ENCODE data around the gene SORD.
"Not testable (repeated sequence)": the region's sequence is repeated elsewhere in the genome, so short reads cannot be mapped to it uniquely, and the experiment has no call there.

Gene SORD

GRCh38 chr15:45069942-45070360 is 47.0 kb downstream of the SORD start:
- DNase-seq: not testable (repeated sequence)

- not testable (repeated sequence) for DNase-seq
These were observed 50.6 kb downstream of the SORD start for GRCh38 chr15:45073602-45074001.

GRCh38 chr15:45075440-45076320 is 52.7 kb downstream of the SORD start:
- not testable (repeated sequence) for DNase-seq

GRCh38 chr15:45077391-45077790 is 54.4 kb downstream of the SORD start:
- not testable (repeated sequence) for DNase-seq

- DNase-seq: not testable (repeated sequence)
These were observed 56.2 kb downstream of the SORD start for GRCh38 chr15:45079201-45079600.

GRCh38 chr15:45079628-45080246 is 56.7 kb downstream of the SORD start:
- DNase-seq: not testable (repeated sequence)

GRCh38 chr15:45080593-45080992 is 57.6 kb downstream of the SORD start:
- not testable (repeated sequence) for DNase-seq

- DNase-seq: not testable (repeated sequence)
These were observed 59.4 kb downstream of the SORD start for GRCh38 chr15:45082412-45082811.

GRCh38 chr15:45083223-45083622 is 60.2 kb downstream of the SORD start:
- no peak for DNase-seq

GRCh38 chr15:45084163-45084562 is 61.2 kb downstream of the SORD start:
- no peak for DNase-seq

GRCh38 chr15:45087513-45087912 is 64.5 kb downstream of the SORD start:
- no peak for DNase-seq

- DNase-seq: no peak
These were observed 66.1 kb downstream of the SORD start for GRCh38 chr15:45088801-45089711.

- DNase-seq: no peak
These were observed 66.8 kb downstream of the SORD start for GRCh38 chr15:45089712-45090373.

- no peak for DNase-seq
These were observed 68.2 kb downstream of the SORD start for GRCh38 chr15:45091161-45091560.

- no peak for DNase-seq
These were observed 68.6 kb downstream of the SORD start for GRCh38 chr15:45091576-45091975.

GRCh38 chr15:45093013-45093412 is 70.0 kb downstream of the SORD start:
- no peak for DNase-seq

- no peak for DNase-seq
These were observed 70.8 kb downstream of the SORD start for GRCh38 chr15:45093622-45094357.

GRCh38 chr15:45094358-45094730 is 71.3 kb downstream of the SORD start:
- no peak for DNase-seq

GRCh38 chr15:45095661-45096060 is 72.7 kb downstream of the SORD start:
- DNase-seq: no peak

- no peak for DNase-seq
These were observed 74.5 kb downstream of the SORD start for GRCh38 chr15:45097466-45097865.

GRCh38 chr15:45099549-45100165 is 76.7 kb downstream of the SORD start:
- no peak for DNase-seq

Measured in NCI-H2227 treated with DMSO at 0.1 percent for 48 hours (cell line).